GM12878 (cell line): Measurements from ENCODE around the gene CD9. TPM values are rescaled to one million over a fixed set of nuclear protein-coding genes. Genes with fewer than 3 reads are reported as not detected.
A peak's percentile ranks its signal among the peaks of the same experiment; 100 is the strongest.

Experiments used
- ATAC-seq: fragments of 200-7000 bp; cut with Tn5 transposase; 3 replicates; pipeline ENCODE4 v1.9.1; 2020; ENCODE audit warnings: mild to moderate bottlenecking, moderate library complexity
- BruUV-seq: library from RNA; stranded (reverse); fragments of 400-500 nt; replicated peaks from 2 replicates; lab custom pipeline; 2021; lab: Mats Ljungman, UMichigan
- CTCF ChIA-PET: fragments of 300-600 bp; sonication (Branson Sonifier 250); formaldehyde crosslinking; extraction: SDS; loops from one replicate; lab custom pipeline; 2021; ENCODE audit warnings: inconsistent platforms; lab: Yijun Ruan, JAX
- POLR2A ChIA-PET: fragments of 350-600 bp; formaldehyde crosslinking; extraction: SDS; loops from one replicate; lab custom pipeline; 2021; ENCODE audit warnings: inconsistent platforms; lab: Charles Lee
- RAD21 ChIA-PET: fragments of 300-600 bp; sonication (Branson Sonifier 250); formaldehyde crosslinking; loops from one replicate; lab custom pipeline; 2023; ENCODE audit warnings: antibody characterized with exemption; ENCODE audit not compliant: unreplicated experiment; lab: Charles Lee
- SMC1A ChIA-PET: fragments of 300-600 bp; sonication (Branson Sonifier 250); formaldehyde crosslinking; loops from one replicate; lab custom pipeline; 2023; ENCODE audit not compliant: unreplicated experiment, uncharacterized antibody; lab: Charles Lee
- DNase-seq: peaks from one replicate; pipeline ENCODE4 v3.0.0-alpha.2; 2011; ENCODE audit warnings: low read depth, low spot score
- FAIRE-seq: peaks from 3 replicates; lab custom pipeline; 2011; peaks lifted over from hg19 to GRCh38; lab: Jason Lieb, UNC
- H2AFZ ChIP-seq: 2 replicates; pipeline ENCODE4 v1.6.0; 2011; ENCODE audit warnings: low read depth, low read length, control low read depth; ENCODE audit not compliant: control insufficient read depth
- H3K27ac ChIP-seq: 2 replicates; pipeline ENCODE4 v1.5.1; 2011; ENCODE audit warnings: control low read depth; ENCODE audit not compliant: control insufficient read depth, insufficient read depth
- H3K27me3 ChIP-seq, 2 experiments: replicated peaks in 1 of 2; 2 replicates each; pipeline versions ENCODE4 v1.6.0 to v1.6.1; 2011; ENCODE audit warnings: low read length in 1 of 2; ENCODE audit not compliant: control insufficient read depth in 2 of 2, insufficient read depth in 2 of 2
- H3K36me3 ChIP-seq, 2 experiments: 2 replicates each; pipeline ENCODE4 v1.5.1; 2011; ENCODE audit warnings: low read length in 1 of 2; ENCODE audit not compliant: control insufficient read depth in 2 of 2, insufficient read depth in 2 of 2
- H3K4me1 ChIP-seq: 2 replicates; pipeline ENCODE4 v1.6.1; 2011; ENCODE audit warnings: mild to moderate bottlenecking, low read length, moderate library complexity, mixed read lengths; ENCODE audit not compliant: control insufficient read depth, insufficient read depth
- H3K4me2 ChIP-seq: 2 replicates; pipeline ENCODE4 v1.6.0; 2011; ENCODE audit warnings: control low read depth; ENCODE audit not compliant: control insufficient read depth, insufficient read depth
- H3K4me3 ChIP-seq: fragments of 200-600 bp; sonication (generic); 2 replicates; pipeline ENCODE4 v1.5.1; 2016
- H3K79me2 ChIP-seq: 2 replicates; pipeline ENCODE4 v1.6.0; 2011; ENCODE audit warnings: low read length; ENCODE audit not compliant: control insufficient read depth, insufficient read depth
- H3K9ac ChIP-seq: 2 replicates; pipeline ENCODE4 v1.8.0; 2011; ENCODE audit warnings: low read length, control low read depth, mixed read lengths; ENCODE audit not compliant: control insufficient read depth, insufficient read depth
- H3K9me3 ChIP-seq: replicated peaks from 3 replicates; pipeline ENCODE4 v1.5.1; 2011; ENCODE audit warnings: mild to moderate bottlenecking, low read length; ENCODE audit not compliant: control insufficient read depth, insufficient read depth
- H4K20me1 ChIP-seq: 2 replicates; pipeline ENCODE4 v1.6.0; 2011; ENCODE audit not compliant: control insufficient read depth, insufficient read depth
- CBFB ChIP-seq: IDR thresholded peaks from 2 replicates; pipeline ENCODE4 v1.6.1; 2016; ENCODE audit warnings: antibody characterized with exemption, low read depth
- EED ChIP-seq: sonication (generic); IDR thresholded peaks from 2 replicates; pipeline ENCODE4 v1.6.1; 2016; ENCODE audit warnings: antibody characterized with exemption, low read depth
- NBN ChIP-seq: fragments of 450-650 bp; IDR thresholded peaks from 2 replicates; pipeline ENCODE4 v1.6.1; 2016
- POU2F2 ChIP-seq: IDR thresholded peaks from 3 replicates; pipeline ENCODE4 v1.6.1; 2011; ENCODE audit warnings: low read depth, mild to moderate bottlenecking, low read length, borderline replicate concordance
- TBL1XR1 ChIP-seq: IDR thresholded peaks from 2 replicates; pipeline ENCODE4 v1.6.1; 2012; ENCODE audit warnings: low read depth, low read length, improper control_type of control experiment
- WRNIP1 ChIP-seq: IDR thresholded peaks from 2 replicates; pipeline ENCODE4 v1.6.1; 2011; ENCODE audit warnings: low read depth, low read length, improper control_type of control experiment, borderline replicate concordance
- ZNF207 ChIP-seq: fragments of 450-650 bp; IDR thresholded peaks from 2 replicates; pipeline ENCODE4 v1.6.1; 2014; ENCODE audit warnings: antibody characterized with exemption, mild to moderate bottlenecking, borderline replicate concordance
- whole genome bisulfite sequencing: methylation state at CpG from one replicate; pipeline ENCODE4 v1.1.6; 2016; ENCODE audit warnings: low lambda C conversion rate; ENCODE audit not compliant: insufficient replicate concordance, insufficient coverage; ENCODE audit errors: missing lambda C conversion rate; 5-methylcytosine and 5-hydroxymethylcytosine counted together
- in situ Hi-C: fragments of 300-500 bp; cut with MboI; formaldehyde crosslinking; loops from 9 replicates; pipeline ENCODE4 v1.14.3; 2018; ENCODE audit warnings: mixed read lengths
- intact Hi-C: fragments of 100-400 bp; cut with micrococcal nuclease; formaldehyde crosslinking; loops from one replicate; pipeline ENCODE4 v1.14.2; 2022; ENCODE audit not compliant: unreplicated experiment
- polyA plus RNA-seq, 11 experiments: library from polyadenylated mRNA; depleted of rRNA in 4 of 11; unstranded in 6 of 11; stranded (reverse) in 5 of 11; fragments of >200 nt; fragmentation: Nextera tagmentation in 4 of 11; fragmentation: Illumina TruSeq in 1 of 11; extraction: Ambion mirVana in 4 of 11; extraction: Trizol in 1 of 11; gene quantifications; 1 replicate in 1 of 11; 2 replicates in 10 of 11; pipeline versions ENCODE4 v1.2.1 to v1.2.3, GENCODE V29; 2011 to 2016; ENCODE audit warnings: inconsistent platforms in 2 of 11, missing spikeins in 2 of 11, low read depth in 1 of 11
- total RNA-seq, 4 experiments: library from RNA; depleted of rRNA in 3 of 4; stranded (reverse); fragments of >200 nt in 3 of 4; fragmentation: Illumina TruSeq in 1 of 4; extraction: Trizol in 1 of 4; gene quantifications; 2 replicates each; pipeline versions ENCODE4 v1.2.1 to v1.2.3, GENCODE V29; 2013 to 2021
- TF ChIP-seq, protein P1 (sequence below): fragments of 450-650 bp; formaldehyde crosslinking; IDR thresholded peaks from 2 replicates; pipeline ENCODE4 v1.4.0; 2020; ENCODE audit warnings: mild to moderate bottlenecking, moderate library complexity
- TF ChIP-seq, protein P2 (sequence below): fragments of 450-650 bp; conservative IDR thresholded peaks from 2 replicates; pipeline ENCODE4 v1.6.1; 2017; ENCODE audit warnings: mild to moderate bottlenecking, moderate library complexity
- TF ChIP-seq, protein P3 (sequence below): fragments of 450-650 bp; IDR thresholded peaks from 2 replicates; pipeline ENCODE4 v1.6.1; 2017; ENCODE audit warnings: low read depth, mild to moderate bottlenecking, moderate library complexity

CD9 gene
- total and polyA plus RNA-seq, 10 of the 15 experiments (the other 5 are each of a cell fraction or from before 2014, with no cell fraction given): 4.8 to 29.9 (median 9.7) TPM

DNA sequence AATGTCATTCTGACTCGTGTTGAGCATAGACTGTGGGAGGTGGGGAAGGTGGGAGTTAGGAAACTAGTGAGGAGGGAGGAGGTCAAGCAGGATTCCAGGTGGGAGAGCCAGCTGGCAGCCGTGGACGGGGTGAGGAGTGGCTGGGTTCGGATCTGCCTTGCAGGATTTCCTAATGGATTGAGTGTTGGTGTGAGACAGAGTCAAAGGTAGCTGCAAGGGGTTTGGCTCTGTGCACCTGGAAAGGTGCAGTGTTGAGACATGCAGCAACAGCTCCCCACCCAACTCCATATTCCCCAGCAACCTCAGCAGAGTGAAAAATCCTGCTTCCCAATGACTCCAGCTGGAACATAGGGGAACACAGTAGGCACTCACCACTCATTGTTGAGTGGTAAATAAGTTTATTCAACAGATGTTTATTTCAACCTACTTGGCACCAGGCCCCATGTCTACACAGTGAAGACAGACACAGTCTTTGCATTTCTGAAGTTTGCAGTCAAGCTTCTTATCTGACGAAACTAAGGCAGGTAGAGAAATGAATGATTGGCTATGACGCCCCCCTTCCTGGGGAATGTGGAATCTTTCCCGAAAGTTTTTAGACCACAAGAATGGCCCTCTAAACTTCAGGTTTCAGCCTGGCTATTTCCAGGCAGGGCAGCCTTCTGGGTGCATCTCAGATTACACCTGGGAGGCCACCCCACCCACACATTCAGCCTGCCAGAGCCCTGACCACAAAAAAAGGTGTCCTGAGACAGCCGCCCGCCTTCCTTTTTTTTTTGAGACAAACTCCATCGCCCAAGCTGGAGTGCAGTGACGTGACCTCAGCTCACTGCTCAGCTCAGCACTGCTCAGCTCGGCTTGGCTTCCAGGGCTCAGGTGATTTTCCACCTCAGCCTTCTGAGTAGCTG is 72.4 kb downstream of the CD9 start:
- no peak overlapping the region for H2AFZ ChIP-seq
- no peaks in the 10 kb centered on the region for H4K20me1 ChIP-seq
- no peaks in the 10 kb centered on the region for H3K27me3 ChIP-seq
- POLR2A ChIA-PET: interaction anchor here (0.7 to 1.6 kb wide), 5 partner anchors 19 to 77 kb away, joined by 3 to 5 read pairs (median 4); partner anchors contain the start of gene CD9
- no TSS peak for BruUV-seq
- no peaks in the 10 kb centered on the region for H3K36me3 ChIP-seq
- SMC1A ChIA-PET: interaction anchor here (0.7 to 5.5 kb wide), 7 partner anchors 12 to 106 kb away, joined by 3 to 47 read pairs (median 3); no protein-coding TSS in a partner anchor
- peak; percentile 61 for FAIRE-seq
- H3K27ac ChIP-seq: no peak overlapping the region
- CTCF ChIA-PET: interaction anchor here (0.7 to 10.1 kb wide), 4 partner anchors 27 to 105 kb away, joined by 3 to 401 read pairs (median 4); partner anchors contain the start of gene CD9
- H3K4me2 ChIP-seq: no peak overlapping the region
- WGBS: 12% methylated on average over 12 of the region's 12 CpGs
- intact Hi-C loops (no loop called here), in situ Hi-C loops (no loop called here)
- no peak overlapping the region for H3K4me3 ChIP-seq
- H3K4me1 ChIP-seq: peaks cover 14% of the 10 kb centered on the region
- RAD21 ChIA-PET: interaction anchor here (1.0 to 9.8 kb wide), 3 partner anchors 12 to 105 kb away, joined by 3 to 304 read pairs (median 4); partner anchors contain the start of gene CD9
- peak; percentile 75 for ATAC-seq
- no peaks in the 10 kb centered on the region for H3K79me2 ChIP-seq
- no peak overlapping the region for H3K9ac ChIP-seq
- no peaks in the 10 kb centered on the region for H3K9me3 ChIP-seq
- DNase-seq: no peak
- TF ChIP-seq, protein P1, sequence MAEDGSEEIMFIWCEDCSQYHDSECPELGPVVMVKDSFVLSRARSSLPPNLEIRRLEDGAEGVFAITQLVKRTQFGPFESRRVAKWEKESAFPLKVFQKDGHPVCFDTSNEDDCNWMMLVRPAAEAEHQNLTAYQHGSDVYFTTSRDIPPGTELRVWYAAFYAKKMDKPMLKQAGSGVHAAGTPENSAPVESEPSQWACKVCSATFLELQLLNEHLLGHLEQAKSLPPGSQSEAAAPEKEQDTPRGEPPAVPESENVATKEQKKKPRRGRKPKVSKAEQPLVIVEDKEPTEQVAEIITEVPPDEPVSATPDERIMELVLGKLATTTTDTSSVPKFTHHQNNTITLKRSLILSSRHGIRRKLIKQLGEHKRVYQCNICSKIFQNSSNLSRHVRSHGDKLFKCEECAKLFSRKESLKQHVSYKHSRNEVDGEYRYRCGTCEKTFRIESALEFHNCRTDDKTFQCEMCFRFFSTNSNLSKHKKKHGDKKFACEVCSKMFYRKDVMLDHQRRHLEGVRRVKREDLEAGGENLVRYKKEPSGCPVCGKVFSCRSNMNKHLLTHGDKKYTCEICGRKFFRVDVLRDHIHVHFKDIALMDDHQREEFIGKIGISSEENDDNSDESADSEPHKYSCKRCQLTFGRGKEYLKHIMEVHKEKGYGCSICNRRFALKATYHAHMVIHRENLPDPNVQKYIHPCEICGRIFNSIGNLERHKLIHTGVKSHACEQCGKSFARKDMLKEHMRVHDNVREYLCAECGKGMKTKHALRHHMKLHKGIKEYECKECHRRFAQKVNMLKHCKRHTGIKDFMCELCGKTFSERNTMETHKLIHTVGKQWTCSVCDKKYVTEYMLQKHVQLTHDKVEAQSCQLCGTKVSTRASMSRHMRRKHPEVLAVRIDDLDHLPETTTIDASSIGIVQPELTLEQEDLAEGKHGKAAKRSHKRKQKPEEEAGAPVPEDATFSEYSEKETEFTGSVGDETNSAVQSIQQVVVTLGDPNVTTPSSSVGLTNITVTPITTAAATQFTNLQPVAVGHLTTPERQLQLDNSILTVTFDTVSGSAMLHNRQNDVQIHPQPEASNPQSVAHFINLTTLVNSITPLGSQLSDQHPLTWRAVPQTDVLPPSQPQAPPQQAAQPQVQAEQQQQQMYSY: no peak
- TF ChIP-seq WRNIP1: no peak
- TF ChIP-seq EED: no peak
- no peak for TF ChIP-seq ZNF207
- no peak for TF ChIP-seq CBFB
- TF ChIP-seq, protein P2, sequence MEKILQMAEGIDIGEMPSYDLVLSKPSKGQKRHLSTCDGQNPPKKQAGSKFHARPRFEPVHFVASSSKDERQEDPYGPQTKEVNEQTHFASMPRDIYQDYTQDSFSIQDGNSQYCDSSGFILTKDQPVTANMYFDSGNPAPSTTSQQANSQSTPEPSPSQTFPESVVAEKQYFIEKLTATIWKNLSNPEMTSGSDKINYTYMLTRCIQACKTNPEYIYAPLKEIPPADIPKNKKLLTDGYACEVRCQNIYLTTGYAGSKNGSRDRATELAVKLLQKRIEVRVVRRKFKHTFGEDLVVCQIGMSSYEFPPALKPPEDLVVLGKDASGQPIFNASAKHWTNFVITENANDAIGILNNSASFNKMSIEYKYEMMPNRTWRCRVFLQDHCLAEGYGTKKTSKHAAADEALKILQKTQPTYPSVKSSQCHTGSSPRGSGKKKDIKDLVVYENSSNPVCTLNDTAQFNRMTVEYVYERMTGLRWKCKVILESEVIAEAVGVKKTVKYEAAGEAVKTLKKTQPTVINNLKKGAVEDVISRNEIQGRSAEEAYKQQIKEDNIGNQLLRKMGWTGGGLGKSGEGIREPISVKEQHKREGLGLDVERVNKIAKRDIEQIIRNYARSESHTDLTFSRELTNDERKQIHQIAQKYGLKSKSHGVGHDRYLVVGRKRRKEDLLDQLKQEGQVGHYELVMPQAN: no peak
- TF ChIP-seq TBL1XR1: no peak
- TF ChIP-seq, protein P3, sequence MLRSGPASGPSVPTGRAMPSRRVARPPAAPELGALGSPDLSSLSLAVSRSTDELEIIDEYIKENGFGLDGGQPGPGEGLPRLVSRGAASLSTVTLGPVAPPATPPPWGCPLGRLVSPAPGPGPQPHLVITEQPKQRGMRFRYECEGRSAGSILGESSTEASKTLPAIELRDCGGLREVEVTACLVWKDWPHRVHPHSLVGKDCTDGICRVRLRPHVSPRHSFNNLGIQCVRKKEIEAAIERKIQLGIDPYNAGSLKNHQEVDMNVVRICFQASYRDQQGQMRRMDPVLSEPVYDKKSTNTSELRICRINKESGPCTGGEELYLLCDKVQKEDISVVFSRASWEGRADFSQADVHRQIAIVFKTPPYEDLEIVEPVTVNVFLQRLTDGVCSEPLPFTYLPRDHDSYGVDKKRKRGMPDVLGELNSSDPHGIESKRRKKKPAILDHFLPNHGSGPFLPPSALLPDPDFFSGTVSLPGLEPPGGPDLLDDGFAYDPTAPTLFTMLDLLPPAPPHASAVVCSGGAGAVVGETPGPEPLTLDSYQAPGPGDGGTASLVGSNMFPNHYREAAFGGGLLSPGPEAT: peak; percentile 49; the same call in 1 of the 2 replicates
- no peak for TF ChIP-seq POU2F2
- no peak for TF ChIP-seq NBN
